K562 (cell line): Measurements from ENCODE around the gene DNAH3. TPM values are rescaled to one million over a fixed set of nuclear protein-coding genes. Genes with fewer than 3 reads are reported as not detected.

ENCODE experiments used
- ELF4 ChIP-seq: fragments of 450-650 bp; formaldehyde crosslinking; IDR thresholded peaks from 2 replicates; pipeline ENCODE4 v1.4.0; 2022; ENCODE audit warnings: missing genetic modification characterization
- ETV1 ChIP-seq: fragments of 450-650 bp; conservative IDR thresholded peaks from 2 replicates; pipeline ENCODE4 v1.6.1; 2016; ENCODE audit warnings: missing genetic modification characterization, control low read depth, low read depth, missing compliant biosample characterization
- HDAC1 ChIP-seq, 2 experiments: fragments of 450-650 bp; IDR thresholded peaks; 2 replicates each; pipeline ENCODE4 v1.6.1; 2016 to 2017; ENCODE audit warnings: inconsistent platforms in 1 of 2, mild to moderate bottlenecking in 1 of 2, moderate library complexity in 1 of 2
- HOXB6 ChIP-seq: fragments of 250-450 bp; sonication (Bioruptor Pico); IDR thresholded peaks from 2 replicates; pipeline ENCODE4 v1.5.1; 2022; ENCODE audit warnings: mild to moderate bottlenecking, borderline replicate concordance
- MEIS2 ChIP-seq: fragments of 450-650 bp; IDR thresholded peaks from 2 replicates; pipeline ENCODE4 v1.6.1; 2014; ENCODE audit warnings: mild to moderate bottlenecking; ENCODE audit not compliant: partially characterized antibody
- MLLT1 ChIP-seq, 2 experiments: fragments of 450-650 bp; IDR thresholded peaks; 2 replicates each; pipeline ENCODE4 v1.6.1; 2016
- MTA2 ChIP-seq: fragments of 450-650 bp; IDR thresholded peaks from 2 replicates; pipeline ENCODE4 v1.6.1; 2016; ENCODE audit warnings: low read depth
- OTX1 ChIP-seq: fragments of 450-650 bp; formaldehyde crosslinking; IDR thresholded peaks from 2 replicates; pipeline ENCODE4 v1.4.0; 2022; ENCODE audit warnings: mild to moderate bottlenecking
- PKNOX1 ChIP-seq: fragments of 450-650 bp; IDR thresholded peaks from 2 replicates; pipeline ENCODE4 v1.6.1; 2016
- POLR3G ChIP-seq: IDR thresholded peaks from 2 replicates; pipeline ENCODE4 v1.6.1; 2011; ENCODE audit not compliant: insufficient read length, insufficient replicate concordance; ENCODE audit errors: extremely low read depth
- SMARCA5 ChIP-seq: fragments of 450-650 bp; IDR thresholded peaks from 2 replicates; pipeline ENCODE4 v1.6.1; 2016
- TAL1 ChIP-seq: fragments of 450-650 bp; IDR thresholded peaks from 2 replicates; pipeline ENCODE4 v1.6.1; 2016; ENCODE audit warnings: mild to moderate bottlenecking
- VEZF1 ChIP-seq: fragments of 200-800 bp; sonication (Bioruptor generic); IDR thresholded peaks from 2 replicates; pipeline ENCODE4 v1.6.1; 2017; ENCODE audit warnings: missing genetic modification characterization, missing compliant biosample characterization
- ZEB2 ChIP-seq: fragments of 450-650 bp; IDR thresholded peaks from 2 replicates; pipeline ENCODE4 v1.6.1; 2016
- ZNF318 ChIP-seq, 2 experiments: fragments of 450-650 bp; IDR thresholded peaks; 2 replicates each; pipeline ENCODE4 v1.6.1; 2016; ENCODE audit warnings: mild to moderate bottlenecking in 2 of 2, borderline replicate concordance in 1 of 2, low read depth in 1 of 2, moderate library complexity in 1 of 2
- ZNF589 ChIP-seq: fragments of 200-800 bp; sonication (Bioruptor generic); IDR thresholded peaks from 2 replicates; pipeline ENCODE4 v1.6.1; 2016; ENCODE audit warnings: low read depth, missing genetic modification characterization, missing compliant biosample characterization
- polyA plus RNA-seq, 8 experiments: library from polyadenylated mRNA; depleted of rRNA in 4 of 8; stranded (reverse) in 5 of 8; unstranded in 3 of 8; fragments of >200 nt; fragmentation: Nextera tagmentation in 2 of 8; fragmentation: Illumina TruSeq in 1 of 8; extraction: Ambion mirVana in 2 of 8; extraction: Trizol in 1 of 8; gene quantifications; 2 replicates each; pipeline versions ENCODE4 v1.2.1 to v1.2.3, GENCODE V29; 2011 to 2014; ENCODE audit warnings: inconsistent platforms in 1 of 8, missing spikeins in 1 of 8
- total RNA-seq, 7 experiments: library from RNA; depleted of rRNA in 6 of 7; stranded (reverse); fragments of >200 nt in 6 of 7; fragmentation: Illumina TruSeq in 2 of 7; extraction: Trizol in 2 of 7; gene quantifications; 2 replicates each; pipeline versions ENCODE4 v1.2.1 to v1.2.3, GENCODE V29; 2011 to 2021; ENCODE audit warnings: low replicate concordance in 1 of 7

The DNAH3 gene
- total and polyA plus RNA-seq, 9 of the 15 experiments (the other 6 are each of a cell fraction or from before 2014, with no cell fraction given), result 0.32 to 0.84 (median 0.44) TPM

DNA sequence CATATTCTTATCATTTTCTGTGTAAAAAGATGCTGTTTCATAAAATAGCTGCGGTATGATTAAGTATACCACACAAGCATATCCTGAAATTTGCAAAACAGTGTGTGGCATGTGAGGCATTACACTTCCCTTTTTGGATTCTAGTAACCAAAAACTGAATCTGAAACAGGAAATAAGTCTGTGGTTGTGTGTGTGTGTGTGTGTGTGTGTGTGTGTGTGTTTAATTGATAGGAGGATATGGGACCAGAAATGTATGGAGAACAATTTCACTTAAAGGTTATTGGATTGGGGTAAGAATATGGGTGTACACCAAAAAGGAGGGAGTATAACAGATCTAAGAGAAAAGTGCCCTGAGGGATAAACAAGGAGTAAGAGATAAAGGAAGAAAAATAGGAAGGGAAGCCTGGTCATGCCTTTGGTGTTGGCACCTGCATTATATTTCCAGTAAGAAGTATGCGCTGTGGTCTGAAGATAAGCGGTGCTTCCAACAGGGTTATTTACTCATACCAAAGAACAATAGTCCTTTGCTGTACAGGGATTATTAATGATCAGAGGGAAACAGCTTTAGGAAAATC lies 246.1 kb downstream of the DNAH3 start (continued):
- TF ChIP-seq VEZF1 (CRISPR knock-in tag), result peak; percentile 41; the same call in 1 of the 2 replicates
- 0 out of 4 replicates have a peak, but pooled peaks of 1 of the 2 experiments have one; percentile 49 for TF ChIP-seq ZNF318 (IDR thresholded peaks at IDR 0.05; ENCODE audit: borderline replicate concordance in 1 of 2, low read depth in 1 of 2)
- TF ChIP-seq OTX1 (CRISPR knock-in tag), result peak; percentile 88; the same call in 1 of the 2 replicates
- TF ChIP-seq ZNF589 (CRISPR knock-in tag), result peak; percentile 56; the same call in 1 of the 2 replicates
- TF ChIP-seq ZEB2, result 0 out of 2 replicates have a peak, but pooled peaks have one; percentile 51
- peak; percentile 26; the same call in 1 of the 2 replicates for TF ChIP-seq PKNOX1
- peak; percentile 89; the same call in 1 of the 2 replicates for TF ChIP-seq ELF4
- TF ChIP-seq TAL1, result peak; percentile 28
- TF ChIP-seq ETV1, result peak; percentile 87
- TF ChIP-seq HOXB6 (CRISPR knock-in tag), result no peak
- no peak for TF ChIP-seq POLR3G
- TF ChIP-seq SMARCA5, result no peak; the same call in 1 of the 2 replicates
- TF ChIP-seq MTA2, result peak; percentile 46; the same call in 1 of the 2 replicates
- TF ChIP-seq HDAC1 (IDR thresholded peaks at IDR 0.05), result 0 out of 4 replicates have a peak, but pooled peaks of 1 of the 2 experiments have one; percentile 54
- peak in 1 of 2 experiments; percentile 83; a peak in 2 of 4 replicates for TF ChIP-seq MLLT1 (IDR thresholded peaks at IDR 0.05)
- peak; percentile 11 for TF ChIP-seq MEIS2
